A673 (cell line): ENCODE data around the gene FGF11. TPM values are rescaled to one million over a fixed set of nuclear protein-coding genes. Genes with fewer than 3 reads are reported as not detected.

Experiments used
- BruUV-seq: library from RNA; stranded (reverse); fragments of 400-500 nt; replicated peaks from 2 replicates; lab custom pipeline; 2021; lab: Mats Ljungman, UMichigan
- CTCF ChIA-PET: fragments of 300-600 bp; sonication (Branson Sonifier 250); formaldehyde crosslinking; loops from one replicate; lab custom pipeline; 2022; ENCODE audit warnings: antibody characterized with exemption; lab: Charles Lee
- POLR2A ChIA-PET: fragments of 300-600 bp; sonication (Branson Sonifier 250); formaldehyde crosslinking; loops from one replicate; lab custom pipeline; 2022; ENCODE audit warnings: antibody characterized with exemption; ENCODE audit not compliant: low non-redundant PET; lab: Charles Lee
- DNase-seq: peaks from one replicate; pipeline ENCODE4 v3.0.0-alpha.2; 2015; ENCODE audit warnings: low spot score
- H3K27ac ChIP-seq: fragments of 200-600 bp; sonication (generic); 2 replicates; pipeline ENCODE4 v1.5.1; 2016; ENCODE audit warnings: mixed run types, low read depth, mild to moderate bottlenecking, mixed read lengths, antibody characterized with exemption, low read length; ENCODE audit not compliant: poor library complexity, severe bottlenecking
- H3K27me3 ChIP-seq: fragments of 200-600 bp; sonication (generic); replicated peaks from 2 replicates; pipeline ENCODE4 v1.6.1; 2017; ENCODE audit warnings: mixed run types, low read depth, mild to moderate bottlenecking, mixed read lengths, antibody characterized with exemption, low read length; ENCODE audit not compliant: insufficient read depth, poor library complexity
- H3K36me3 ChIP-seq: fragments of 200-600 bp; sonication (generic); 2 replicates; pipeline ENCODE4 v1.6.1; 2016; ENCODE audit warnings: mixed run types, mild to moderate bottlenecking, mixed read lengths, antibody characterized with exemption, low read length; ENCODE audit not compliant: insufficient read depth, poor library complexity, severe bottlenecking
- H3K4me1 ChIP-seq: fragments of 200-600 bp; sonication (generic); 2 replicates; pipeline ENCODE4 v1.6.1; 2017; ENCODE audit warnings: mixed run types, mild to moderate bottlenecking, mixed read lengths, antibody characterized with exemption, low read length; ENCODE audit not compliant: insufficient read depth, poor library complexity, severe bottlenecking
- H3K4me3 ChIP-seq: fragments of 200-600 bp; sonication (generic); 2 replicates; pipeline ENCODE4 v1.5.1; 2016; ENCODE audit warnings: low read depth, mixed run types, mild to moderate bottlenecking, mixed read lengths, low read length; ENCODE audit not compliant: poor library complexity, severe bottlenecking
- H3K9me3 ChIP-seq: fragments of 200-600 bp; sonication (generic); 2 replicates; pipeline ENCODE4 v1.6.1; 2016; ENCODE audit warnings: mixed run types, low read depth, mild to moderate bottlenecking, mixed read lengths, antibody characterized with exemption, low read length; ENCODE audit not compliant: poor library complexity, severe bottlenecking
- CTCF ChIP-seq: fragments of 300-800, 200-600 bp; sonication (generic); conservative IDR thresholded peaks from 2 replicates; pipeline ENCODE4 v1.5.1; 2017; ENCODE audit warnings: low read depth, mild to moderate bottlenecking, antibody characterized with exemption, low read length, moderate library complexity, mixed read lengths
- EZH2 ChIP-seq: fragments of 200-600 bp; sonication (generic); IDR thresholded peaks from 2 replicates; pipeline ENCODE4 v1.6.1; 2017; ENCODE audit warnings: borderline replicate concordance, low read depth, mild to moderate bottlenecking, mixed read lengths, antibody characterized with exemption, low read length; ENCODE audit not compliant: poor library complexity, severe bottlenecking
- intact Hi-C: fragments of 100-400 bp; cut with micrococcal nuclease; formaldehyde crosslinking; loops from one replicate; pipeline ENCODE4 v1.10.0; 2022; ENCODE audit not compliant: unreplicated experiment
- total RNA-seq: library from RNA; stranded (reverse); gene quantifications from 2 replicates; pipeline ENCODE4 v1.2.3, GENCODE V29; 2021

Gene FGF11
- total RNA-seq, 1 experiment from 2014 or later = 18.2 TPM

DNA sequence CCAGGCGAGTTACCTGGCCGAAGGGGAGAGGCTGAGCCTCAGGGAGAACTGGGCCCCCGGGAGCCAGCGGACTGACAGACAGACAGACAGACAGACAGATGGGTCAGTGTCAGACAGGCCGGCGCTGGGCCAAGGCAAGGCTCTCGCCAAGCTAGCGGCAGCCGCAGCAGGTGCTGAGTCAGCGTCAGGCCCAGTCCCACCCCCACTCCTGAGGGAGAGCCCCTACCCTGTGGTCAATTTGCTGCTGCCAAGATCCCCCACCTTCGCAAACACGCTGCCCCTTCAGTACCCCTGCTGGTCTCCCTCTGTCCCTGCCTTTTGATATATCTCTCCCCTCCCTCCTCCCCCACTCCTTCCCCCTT is 1.5 kb downstream of the FGF11 start:
- H3K9me3 ChIP-seq = no peaks in the 10 kb centered on the region
- ChIA-PET CTCF (interaction anchor here (0.6 to 1.9 kb wide), 6 partner anchors 20 to 601 kb away, joined by 3 to 12 read pairs (median 6); partner anchors contain the start of gene ZBTB4), POLR2A (interaction anchor here (0.6 kb wide), 3 partner anchors 44 to 245 kb away, joined by 3 to 4 read pairs (median 4); no protein-coding TSS in a partner anchor)
- peaks cover 53% of the 10 kb centered on the region for H3K4me1 ChIP-seq
- H3K4me3 ChIP-seq = peak overlapping the region; percentile 90
- no peaks in the 10 kb centered on the region for H3K27me3 ChIP-seq
- TF ChIP-seq CTCF (0 out of 2 replicates have a peak, but pooled peaks have one; percentile 16), EZH2 (no peak)
- peak overlapping the region; percentile 97 for H3K27ac ChIP-seq
- intact Hi-C loops = loop anchor here (1.0 kb wide), 1 partner anchor 43 kb away; the partner anchor contains the start of gene POLR2A
- BruUV-seq = no TSS peak
- peak; percentile 83 for DNase-seq
- no peaks in the 10 kb centered on the region for H3K36me3 ChIP-seq

DNA sequence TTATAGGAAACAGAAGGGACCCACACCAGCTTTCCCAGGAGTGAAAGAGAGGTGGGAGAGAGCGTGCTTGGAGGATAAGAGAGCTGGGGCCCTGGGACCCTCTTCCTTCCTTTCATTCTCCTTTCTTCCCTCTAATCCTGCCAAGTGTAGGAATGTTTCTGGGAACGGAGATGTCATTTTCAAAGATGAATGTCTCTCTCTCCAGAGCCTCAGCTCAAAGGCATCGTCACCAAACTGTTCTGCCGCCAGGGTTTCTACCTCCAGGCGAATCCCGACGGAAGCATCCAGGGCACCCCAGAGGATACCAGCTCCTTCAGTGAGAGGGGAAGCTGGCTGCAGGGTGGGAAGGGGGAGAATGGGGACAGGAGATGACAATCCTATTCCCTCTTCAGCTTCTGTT is 2.0 kb downstream of the FGF11 start:
- H3K27ac ChIP-seq = peak overlapping the region; percentile 97
- peaks cover 50% of the 10 kb centered on the region for H3K4me1 ChIP-seq
- TF ChIP-seq EZH2 (no peak), CTCF (0 out of 2 replicates have a peak, but pooled peaks have one; percentile 3)
- no peaks in the 10 kb centered on the region for H3K27me3 ChIP-seq
- intact Hi-C loops = no loop called here
- ChIA-PET POLR2A (interaction anchor here (0.6 kb wide), 3 partner anchors 44 to 245 kb away, joined by 3 to 4 read pairs (median 4); no protein-coding TSS in a partner anchor), CTCF (interaction anchor here (0.6 to 1.9 kb wide), 6 partner anchors 19 to 600 kb away, joined by 3 to 12 read pairs (median 6); partner anchors contain the start of gene ZBTB4)
- H3K4me3 ChIP-seq = peak overlapping the region; percentile 90
- no peaks in the 10 kb centered on the region for H3K9me3 ChIP-seq
- BruUV-seq = no TSS peak
- DNase-seq = peak; percentile 54
- H3K36me3 ChIP-seq = no peaks in the 10 kb centered on the region

GRCh38 chr17:7442142-7442541 is 2.8 kb downstream of the FGF11 start:
- H3K4me1 ChIP-seq = peaks cover 46% of the 10 kb centered on the region
- no peaks in the 10 kb centered on the region for H3K27me3 ChIP-seq
- TF ChIP-seq CTCF (no peak), EZH2 (no peak)
- H3K9me3 ChIP-seq = no peaks in the 10 kb centered on the region
- no peak overlapping the region for H3K4me3 ChIP-seq
- H3K27ac ChIP-seq = no peak overlapping the region
- ChIA-PET POLR2A (no interaction called here), CTCF (interaction anchor here (1.9 kb wide), 1 partner anchor 118 kb away, joined by 7 read pairs; no protein-coding TSS in a partner anchor)
- no TSS peak for BruUV-seq
- no peaks in the 10 kb centered on the region for H3K36me3 ChIP-seq
- intact Hi-C loops = no loop called here
- no peak for DNase-seq
